Testis (tissue), 2 donors: ENCODE results near the gene NLRX1.

Source experiments
- CTCF ChIP-seq, 3 experiments: fragments of 450-650 bp in 2 of 3; fragments of 200-600 bp in 1 of 3; sonication (generic) in 1 of 3; IDR thresholded peaks; one replicate each; pipeline ENCODE4 v1.5.1; 2016 to 2019; ENCODE audit warnings: antibody characterized with exemption in 3 of 3, mild to moderate bottlenecking in 2 of 3, moderate library complexity in 1 of 3
- POLR2A ChIP-seq: fragments of 450-650 bp; IDR thresholded peaks from one replicate; pipeline ENCODE4 v1.6.1; 2017; ENCODE audit warnings: antibody characterized with exemption, mild to moderate bottlenecking, moderate library complexity

GRCh38 chr11:119193001-119193400 lies 24.5 kb downstream of the NLRX1 start:
- TF ChIP-seq CTCF (IDR thresholded peaks at IDR 0.05) (no peak), POLR2A (no peak)
